Activated naive CD4-positive, alpha-beta T cell treated with anti-CD3 and anti-CD28 coated beads, Interleukin-2, amount 10 ng/mL, durations not matched to agents 7 days and 5 days (primary cell): ENCODE data around the gene SP2.
A peak's percentile ranks its signal among the peaks of the same experiment; 100 is the strongest.

Source experiments
- CTCF ChIA-PET: fragments of 350-600 bp; sonication (Branson Sonifier 250); formaldehyde crosslinking; loops from one replicate; lab custom pipeline; 2021; ENCODE audit warnings: antibody characterized with exemption; lab: Charles Lee
- DNase-seq: peaks from one replicate; pipeline ENCODE4 v3.0.0-alpha.2; 2020
- H3K27ac Mint-ChIP-seq: one replicate; pipeline ENCODE4 v1.8.0; 2021; ENCODE audit warnings: mild to moderate bottlenecking, moderate library complexity, mixed read lengths
- H3K27me3 Mint-ChIP-seq: one replicate; pipeline ENCODE4 v1.8.0; 2021; ENCODE audit warnings: mild to moderate bottlenecking, mixed read lengths
- H3K36me3 Mint-ChIP-seq: one replicate; pipeline ENCODE4 v1.8.0; 2021; ENCODE audit warnings: mixed read lengths
- H3K4me1 Mint-ChIP-seq: one replicate; pipeline ENCODE4 v1.8.0; 2021; ENCODE audit warnings: mixed read lengths
- H3K4me3 Mint-ChIP-seq: one replicate; pipeline ENCODE4 v1.8.0; 2021; ENCODE audit warnings: mild to moderate bottlenecking, moderate library complexity, mixed read lengths
- H3K9me3 Mint-ChIP-seq: one replicate; pipeline ENCODE4 v1.8.0; 2021; ENCODE audit warnings: mixed read lengths

The SP2 gene

DNA sequence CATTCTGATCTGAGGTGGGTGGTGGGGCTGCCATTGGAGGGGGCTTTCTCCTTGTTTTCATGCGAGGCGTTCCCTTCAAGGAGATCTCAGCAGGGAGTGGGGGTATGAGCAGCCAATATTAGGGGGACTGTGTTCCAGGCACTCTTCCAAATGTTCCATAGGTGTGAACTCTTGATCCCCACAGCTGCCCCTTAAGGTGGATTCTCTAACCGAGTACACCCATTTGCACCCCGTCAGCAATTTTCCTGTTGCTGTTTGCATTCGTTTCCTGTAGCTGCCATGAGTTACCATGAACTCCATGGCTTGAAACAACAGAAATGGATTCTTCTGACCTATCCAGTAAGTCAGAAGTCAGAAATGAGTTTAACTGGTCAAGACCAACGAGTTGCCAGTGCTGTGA is 65.4 kb downstream of the SP2 start:
- H3K9me3 Mint-ChIP-seq, result no peaks in the 10 kb centered on the region
- no peaks in the 10 kb centered on the region for H3K4me1 Mint-ChIP-seq
- CTCF ChIA-PET, result interaction anchor here (1.0 to 4.2 kb wide), 4 partner anchors 9 to 15 kb away, joined by 4 to 26 read pairs (median 9); partner anchors contain the start of gene CDK5RAP3
- no peak for DNase-seq
- H3K4me3 Mint-ChIP-seq, result no peak overlapping the region
- no peaks in the 10 kb centered on the region for H3K36me3 Mint-ChIP-seq
- peaks cover 21% of the 10 kb centered on the region for H3K27me3 Mint-ChIP-seq
- no peak overlapping the region for H3K27ac Mint-ChIP-seq

DNA sequence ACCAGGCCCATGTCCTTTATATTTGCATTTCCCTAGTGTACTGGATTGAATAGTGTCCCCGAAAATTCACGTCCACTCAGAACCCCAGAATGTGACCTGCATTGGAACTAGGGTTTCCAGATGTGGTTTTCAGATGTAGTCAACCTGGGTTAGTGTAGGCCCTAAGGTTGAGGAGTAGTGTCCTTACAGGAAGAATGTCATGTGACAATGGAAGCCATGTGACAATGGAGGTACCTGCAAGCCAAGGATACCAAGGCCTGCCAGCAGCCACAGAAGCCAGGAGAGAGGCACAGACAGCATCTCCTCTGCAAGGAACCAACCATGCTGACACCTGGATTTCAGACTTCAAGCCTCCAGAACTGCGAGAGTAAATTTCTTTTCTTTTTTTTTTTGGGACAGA is 66.9 kb downstream of the SP2 start:
- no peaks in the 10 kb centered on the region for H3K9me3 Mint-ChIP-seq
- H3K36me3 Mint-ChIP-seq, result no peaks in the 10 kb centered on the region
- no peak overlapping the region for H3K4me3 Mint-ChIP-seq
- peaks cover 28% of the 10 kb centered on the region for H3K27me3 Mint-ChIP-seq
- no peaks in the 10 kb centered on the region for H3K4me1 Mint-ChIP-seq
- DNase-seq, result no peak
- CTCF ChIA-PET, result interaction anchor here (3.1 to 4.2 kb wide), 2 partner anchors 8 to 12 kb away, joined by 12 to 26 read pairs; partner anchors contain the start of gene CDK5RAP3
- H3K27ac Mint-ChIP-seq, result no peak overlapping the region

- no peak overlapping the region for H3K27ac Mint-ChIP-seq
- H3K4me1 Mint-ChIP-seq, result peaks cover 3% of the 10 kb centered on the region
- H3K27me3 Mint-ChIP-seq, result peaks cover 31% of the 10 kb centered on the region
- no peak for DNase-seq
- H3K9me3 Mint-ChIP-seq, result no peaks in the 10 kb centered on the region
- H3K36me3 Mint-ChIP-seq, result no peaks in the 10 kb centered on the region
- CTCF ChIA-PET, result interaction anchor here (10.5 kb wide), 1 partner anchor 14 kb away, joined by 151 read pairs; no protein-coding TSS in a partner anchor
- H3K4me3 Mint-ChIP-seq, result no peak overlapping the region
Observed at GRCh38 chr17:47964856-47965255, 68.8 kb downstream of the SP2 start.

- peaks cover 25% of the 10 kb centered on the region for H3K27me3 Mint-ChIP-seq
- peaks cover 2% of the 10 kb centered on the region for H3K36me3 Mint-ChIP-seq
- no peak overlapping the region for H3K27ac Mint-ChIP-seq
- H3K9me3 Mint-ChIP-seq, result no peaks in the 10 kb centered on the region
- no peak for DNase-seq
- H3K4me3 Mint-ChIP-seq, result no peak overlapping the region
- CTCF ChIA-PET, result interaction anchor here (10.5 kb wide), 1 partner anchor 15 kb away, joined by 151 read pairs; no protein-coding TSS in a partner anchor
- H3K4me1 Mint-ChIP-seq, result peaks cover 12% of the 10 kb centered on the region
Observed at GRCh38 chr17:47966079-47966519, 70.1 kb downstream of the SP2 start.

DNA sequence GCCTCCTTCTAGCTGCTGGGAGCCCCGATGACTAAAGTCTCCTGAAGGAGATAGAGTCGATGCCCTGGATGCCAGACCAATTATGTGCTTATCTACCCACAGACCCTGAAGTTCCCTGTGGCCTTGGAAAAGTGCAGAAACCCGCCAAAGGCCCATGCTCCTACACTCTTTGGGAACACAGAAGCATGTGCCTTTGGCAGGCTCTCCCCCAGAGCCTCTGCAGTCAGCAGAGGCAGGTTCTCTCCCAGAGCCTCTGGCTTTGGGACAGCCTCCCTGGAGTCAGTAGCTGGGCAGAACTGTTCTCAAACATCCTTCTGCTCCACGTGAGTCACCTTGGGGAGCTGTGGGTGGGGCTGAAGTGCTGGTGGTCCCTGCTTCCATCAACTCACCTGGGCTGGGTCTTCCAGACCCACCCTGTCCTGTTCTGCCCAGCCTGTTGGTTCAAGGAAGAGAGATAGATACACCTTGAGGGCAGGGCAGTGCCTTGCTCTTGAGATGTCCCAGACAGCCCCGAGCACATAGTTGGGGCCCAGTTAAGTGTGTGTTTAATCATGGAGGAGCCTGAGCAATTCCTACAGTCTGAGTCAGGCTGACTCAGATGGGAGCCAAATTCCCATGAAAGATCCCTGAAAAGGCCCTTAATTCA is 71.7 kb downstream of the SP2 start:
- Mint-ChIP-seq H3K4me1 (peaks cover 23% of the 10 kb centered on the region), H3K4me3 (no peak overlapping the region), H3K36me3 (peaks cover 2% of the 10 kb centered on the region), H3K27ac (no peak overlapping the region), H3K9me3 (no peaks in the 10 kb centered on the region), H3K27me3 (peaks cover 22% of the 10 kb centered on the region)
- DNase-seq, result no peak
- CTCF ChIA-PET, result interaction anchor here (1.4 to 10.5 kb wide), 2 partner anchors 11 to 17 kb away, joined by 5 to 151 read pairs; no protein-coding TSS in a partner anchor

DNA sequence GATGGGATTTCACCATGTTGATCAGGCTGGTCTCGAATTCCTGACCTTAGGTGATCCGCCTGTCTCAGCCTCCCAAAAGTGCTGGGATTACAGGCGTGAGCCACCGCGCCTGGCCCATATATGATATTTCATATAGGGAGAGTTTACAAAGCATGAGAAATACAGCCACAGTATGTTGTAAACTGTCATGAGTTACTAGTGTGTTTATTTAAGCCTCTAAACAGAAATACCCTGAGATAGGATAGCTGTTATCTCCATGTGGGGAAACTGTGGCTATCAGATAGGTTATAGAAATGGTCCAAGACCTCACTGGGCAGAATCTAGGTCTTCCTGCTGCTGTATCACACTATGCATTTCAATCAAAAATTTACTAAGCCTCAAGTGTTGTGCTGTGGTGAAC is 72.8 kb downstream of the SP2 start:
- CTCF ChIA-PET, result interaction anchor here (3.2 to 10.5 kb wide), 2 partner anchors 18 to 27 kb away, joined by 23 to 151 read pairs; partner anchors contain the start of gene PNPO

DNA sequence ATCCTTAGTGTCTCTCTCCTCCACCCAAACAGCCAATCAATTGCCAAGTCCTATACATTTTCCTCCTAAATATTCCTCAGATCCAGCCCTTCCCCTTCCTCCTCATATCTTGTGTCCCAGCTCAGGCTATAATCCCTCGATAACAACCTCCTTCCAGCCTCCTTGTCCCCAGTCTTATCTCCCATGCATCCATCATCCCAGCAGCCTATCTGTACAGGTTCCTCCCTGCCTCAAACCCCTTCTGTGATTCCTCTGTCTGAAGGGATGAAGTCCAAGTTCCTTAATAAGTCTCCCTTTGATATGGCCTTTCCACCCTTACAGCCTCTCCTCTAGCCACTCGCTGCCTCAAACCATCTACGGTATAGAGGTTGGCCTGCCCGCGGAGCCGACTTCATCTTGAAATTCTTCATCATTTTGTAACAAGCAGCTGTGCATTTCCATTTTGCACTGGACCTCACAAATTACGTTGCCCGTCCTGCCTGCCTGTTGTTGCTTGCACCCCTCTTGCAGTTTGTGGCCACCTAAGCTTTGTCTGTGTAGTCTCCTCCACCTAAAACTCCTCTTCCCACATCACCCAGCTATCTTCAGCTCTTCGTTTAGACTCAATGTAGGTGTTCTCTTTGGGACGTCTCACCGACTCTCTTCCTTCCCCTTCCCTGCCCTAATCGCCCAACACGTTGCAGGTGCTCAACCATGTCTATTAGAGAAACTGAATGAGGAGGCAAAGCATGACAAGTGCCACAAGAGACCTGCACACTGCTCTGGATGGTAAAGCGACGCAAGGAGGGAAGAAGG is 74.1 kb downstream of the SP2 start:
- Mint-ChIP-seq H3K4me1 (peaks cover 30% of the 10 kb centered on the region), H3K27ac (peak overlapping the region; percentile 43), H3K27me3 (peaks cover 18% of the 10 kb centered on the region), H3K9me3 (no peaks in the 10 kb centered on the region), H3K4me3 (peak overlapping the region; percentile 98), H3K36me3 (peaks cover 12% of the 10 kb centered on the region)
- DNase-seq, result no peak
- CTCF ChIA-PET, result interaction anchor here (1.0 to 10.5 kb wide), 21 partner anchors 9 to 135 kb away, joined by 3 to 151 read pairs (median 5); partner anchors contain the start of genes NFE2L1, PNPO, PRR15L and SCRN2

More for the DNA sequence above, 72.8 kb downstream of the SP2 start:
- peaks cover 22% of the 10 kb centered on the region for H3K27me3 Mint-ChIP-seq
- H3K9me3 Mint-ChIP-seq, result no peaks in the 10 kb centered on the region
- peaks cover 3% of the 10 kb centered on the region for H3K36me3 Mint-ChIP-seq
- H3K4me1 Mint-ChIP-seq, result peaks cover 30% of the 10 kb centered on the region
- no peak overlapping the region for H3K27ac Mint-ChIP-seq
- DNase-seq, result no peak
- H3K4me3 Mint-ChIP-seq, result no peak overlapping the region

GRCh38 chr17:47970725-47971499 is 74.9 kb downstream of the SP2 start, which contains the start of gene CDK5RAP3:
Gene CDK5RAP3, plus strand, starts transcription at chr17:47971113. Its CDS starts 34 bp downstream, at chr17:47971147.
- peaks cover 15% of the 10 kb centered on the region for H3K27me3 Mint-ChIP-seq
- peaks cover 18% of the 10 kb centered on the region for H3K36me3 Mint-ChIP-seq
- peak; percentile 100 for DNase-seq
- peak within 1 kb of the TSS; percentile 98 for H3K4me3 Mint-ChIP-seq
- peaks cover 30% of the 10 kb centered on the region for H3K4me1 Mint-ChIP-seq
- H3K27ac Mint-ChIP-seq, result peak within 1 kb of the TSS; percentile 94
- no peaks in the 10 kb centered on the region for H3K9me3 Mint-ChIP-seq
- CTCF ChIA-PET, result interaction anchor here (0.6 to 10.5 kb wide), 25 partner anchors 9 to 483 kb away, joined by 3 to 151 read pairs (median 4); partner anchors contain the start of genes NFE2L1, PNPO, PRR15L and SCRN2

DNA sequence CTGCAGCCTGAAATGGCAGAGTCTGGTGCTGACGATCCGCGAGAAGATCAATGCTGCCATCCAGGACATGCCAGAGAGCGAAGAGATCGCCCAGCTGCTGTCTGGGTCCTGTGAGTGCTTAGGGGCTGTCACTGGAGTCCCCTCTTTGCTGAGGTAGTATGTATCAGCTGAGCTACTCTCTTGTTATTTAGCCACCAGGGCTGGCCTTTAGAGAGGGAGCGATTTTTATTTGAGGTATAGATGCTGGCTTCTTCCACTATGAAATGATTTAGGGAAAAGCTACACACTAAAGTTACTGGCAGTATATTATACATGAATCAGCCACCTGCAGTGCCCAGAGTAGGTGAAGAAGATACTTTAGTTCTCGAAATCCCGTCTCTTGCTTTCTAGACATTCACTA is 77.5 kb downstream of the SP2 start:
- Mint-ChIP-seq H3K4me1 (peaks cover 30% of the 10 kb centered on the region), H3K27me3 (peaks cover 3% of the 10 kb centered on the region), H3K9me3 (no peaks in the 10 kb centered on the region), H3K27ac (no peak overlapping the region), H3K36me3 (peaks cover 31% of the 10 kb centered on the region), H3K4me3 (no peak overlapping the region)
- no peak for DNase-seq
- CTCF ChIA-PET, result interaction anchor here (1.1 to 10.5 kb wide), 3 partner anchors 12 to 44 kb away, joined by 4 to 151 read pairs (median 10); no protein-coding TSS in a partner anchor

GRCh38 chr17:47975189-47975822 is 79.3 kb downstream of the SP2 start:
- peaks cover 46% of the 10 kb centered on the region for H3K36me3 Mint-ChIP-seq
- CTCF ChIA-PET, result interaction anchor here (0.6 to 2.0 kb wide), 4 partner anchors 27 to 137 kb away, joined by 3 to 7 read pairs (median 4); partner anchors contain the start of gene SCRN2
- H3K9me3 Mint-ChIP-seq, result no peaks in the 10 kb centered on the region
- H3K27ac Mint-ChIP-seq, result peak overlapping the region; percentile 71
- H3K27me3 Mint-ChIP-seq, result no peaks in the 10 kb centered on the region
- DNase-seq, result no peak
- H3K4me1 Mint-ChIP-seq, result peaks cover 23% of the 10 kb centered on the region
- no peak overlapping the region for H3K4me3 Mint-ChIP-seq

DNA sequence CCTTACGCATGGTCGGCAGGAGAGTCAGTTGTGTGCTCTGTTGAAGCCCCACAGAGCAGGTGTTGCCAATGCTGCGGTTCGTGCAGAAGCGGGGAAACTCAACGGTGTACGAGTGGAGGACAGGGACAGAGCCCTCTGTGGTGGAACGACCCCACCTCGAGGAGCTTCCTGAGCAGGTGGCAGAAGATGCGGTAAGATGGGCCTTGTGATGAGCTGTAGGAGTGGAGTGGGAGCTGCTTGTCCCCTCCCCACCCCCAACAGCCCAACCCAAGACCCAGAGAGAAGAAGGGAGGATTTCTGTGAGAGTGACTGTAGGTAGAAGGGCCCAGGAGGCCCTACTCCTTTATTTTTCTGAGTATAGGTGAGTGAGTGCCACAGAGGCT is 79.8 kb downstream of the SP2 start:
- H3K4me3 Mint-ChIP-seq, result no peak overlapping the region
- peaks cover 21% of the 10 kb centered on the region for H3K4me1 Mint-ChIP-seq
- H3K27ac Mint-ChIP-seq, result peak overlapping the region; percentile 71
- no peaks in the 10 kb centered on the region for H3K9me3 Mint-ChIP-seq
- H3K27me3 Mint-ChIP-seq, result no peaks in the 10 kb centered on the region
- DNase-seq, result no peak
- CTCF ChIA-PET, result interaction anchor here (0.6 to 2.0 kb wide), 7 partner anchors 27 to 137 kb away, joined by 3 to 7 read pairs (median 5); partner anchors contain the start of gene SCRN2
- H3K36me3 Mint-ChIP-seq, result peaks cover 50% of the 10 kb centered on the region

DNA sequence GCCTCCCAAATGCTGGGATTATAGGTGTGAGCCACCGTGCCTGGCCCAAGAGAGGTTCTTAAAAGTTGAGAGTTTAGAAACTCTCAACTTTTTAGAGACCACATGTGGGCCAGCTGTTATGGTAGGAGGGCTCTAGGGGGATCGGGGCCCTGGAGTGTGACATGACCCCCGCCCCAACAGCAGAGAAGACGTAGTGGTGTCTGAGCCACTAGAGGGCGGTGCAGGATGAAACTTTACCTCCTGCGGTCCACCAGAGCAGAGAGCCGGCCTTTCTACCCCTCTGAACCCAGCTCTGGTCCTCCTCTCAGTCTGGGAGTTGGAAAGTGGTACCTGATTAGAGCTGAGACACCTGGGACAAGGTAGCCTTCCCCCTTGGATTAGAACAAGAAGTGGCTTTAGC is 82.3 kb downstream of the SP2 start:
- Mint-ChIP-seq H3K27ac (no peak overlapping the region), H3K27me3 (no peaks in the 10 kb centered on the region), H3K36me3 (peaks cover 54% of the 10 kb centered on the region), H3K9me3 (no peaks in the 10 kb centered on the region), H3K4me3 (no peak overlapping the region), H3K4me1 (peaks cover 9% of the 10 kb centered on the region)
- CTCF ChIA-PET, result interaction anchor here (0.8 to 5.9 kb wide), 16 partner anchors 8 to 137 kb away, joined by 3 to 110 read pairs (median 6); partner anchors contain the start of genes CDK5RAP3, PNPO and SCRN2
- peak; percentile 69 for DNase-seq
